Fibroblast of pulmonary artery (primary cell): ENCODE results near the gene ATP6V1F.

ENCODE experiments used
- DNase-seq: peaks from one replicate; pipeline ENCODE4 v3.0.0-alpha.2; 2010; ENCODE audit warnings: low read depth
- H3K4me3 ChIP-seq: replicated peaks from 2 replicates; pipeline ENCODE4 v1.5.1; 2011; ENCODE audit warnings: low read depth, mild to moderate bottlenecking, control low read depth, low read length, moderate library complexity
- CTCF ChIP-seq: IDR thresholded peaks from 2 replicates; pipeline ENCODE4 v1.5.1; 2011; ENCODE audit warnings: mild to moderate bottlenecking, control low read depth, low read length, inconsistent platforms; ENCODE audit errors: missing control alignments

The ATP6V1F gene

GRCh38 chr7:128858380-128859231 is 4.0 kb upstream of the ATP6V1F start:
- no peak for TF ChIP-seq CTCF
- DNase-seq, result no peak
- no peak overlapping the region for H3K4me3 ChIP-seq

- no peak for TF ChIP-seq CTCF
- H3K4me3 ChIP-seq, result no peak overlapping the region
- no peak for DNase-seq
Observed at GRCh38 chr7:128859232-128860157, 3.2 kb upstream of the ATP6V1F start.

GRCh38 chr7:128860158-128861073 is 2.2 kb upstream of the ATP6V1F start:
- TF ChIP-seq CTCF, result peak; percentile 36
- peak; percentile 54 for DNase-seq
- no peak overlapping the region for H3K4me3 ChIP-seq

- TF ChIP-seq CTCF, result no peak
- peak overlapping the region; percentile 95 for H3K4me3 ChIP-seq
- no peak for DNase-seq
Observed at GRCh38 chr7:128861957-128862570, 592 bp upstream of the ATP6V1F start.

GRCh38 chr7:128863433-128863989 is 855 bp downstream of the ATP6V1F start:
- peak; percentile 65 for TF ChIP-seq CTCF
- H3K4me3 ChIP-seq, result peak overlapping the region; percentile 95
- peak; percentile 77 for DNase-seq
